SK-N-SH treated with all-trans-retinoic acid at 6 μM for 48 hours (cell line): ENCODE results near the gene CANT1.
"Not testable (repeated sequence)": the region's sequence is repeated elsewhere in the genome, so short reads cannot be mapped to it uniquely, and the experiment has no call there.

Experiments
- ATAC-seq: fragments of 200-7000 bp; cut with Tn5 transposase; 3 replicates; pipeline ENCODE4 v1.9.1; 2020; ENCODE audit warnings: mild to moderate bottlenecking, moderate library complexity
- ARNTL ChIP-seq: fragments of 450-650 bp; formaldehyde crosslinking; IDR thresholded peaks from 2 replicates; pipeline ENCODE4 v1.5.0; 2020; ENCODE audit warnings: low read depth, mild to moderate bottlenecking, moderate library complexity, borderline replicate concordance
- BACH2 ChIP-seq: fragments of 250-450 bp; sonication (Bioruptor Pico); IDR thresholded peaks from 2 replicates; pipeline ENCODE4 v1.9.0; 2021; ENCODE audit warnings: mild to moderate bottlenecking, borderline replicate concordance
- CREB5 ChIP-seq: fragments of 250-450 bp; sonication (Bioruptor Pico); IDR thresholded peaks from 2 replicates; pipeline ENCODE4 v1.5.1; 2020; ENCODE audit warnings: low read depth, mild to moderate bottlenecking, moderate library complexity
- CSDC2 ChIP-seq: fragments of 250-450 bp; sonication (Bioruptor Pico); IDR thresholded peaks from 2 replicates; pipeline ENCODE4 v1.5.0; 2020; ENCODE audit warnings: mild to moderate bottlenecking, moderate library complexity
- ESRRG ChIP-seq: fragments of 250-450 bp; sonication (Bioruptor Pico); IDR thresholded peaks from 2 replicates; pipeline ENCODE4 v1.6.1; 2021; ENCODE audit warnings: mild to moderate bottlenecking
- GLIS3 ChIP-seq: fragments of 250-450 bp; sonication (Bioruptor Pico); IDR thresholded peaks from 2 replicates; pipeline ENCODE4 v1.5.0; 2020; ENCODE audit warnings: mild to moderate bottlenecking, moderate library complexity
- OSR1 ChIP-seq: fragments of 250-450 bp; sonication (Bioruptor Pico); IDR thresholded peaks from 2 replicates; pipeline ENCODE4 v1.8.0; 2022; ENCODE audit warnings: moderate library complexity, mild to moderate bottlenecking, inconsistent platforms
- POU6F1 ChIP-seq: fragments of 250-450 bp; sonication (Bioruptor Pico); IDR thresholded peaks from 2 replicates; pipeline ENCODE4 v1.8.0; 2021; ENCODE audit warnings: low read depth, mild to moderate bottlenecking, moderate library complexity, borderline replicate concordance
- PPARA ChIP-seq: fragments of 250-450 bp; sonication (Bioruptor Pico); IDR thresholded peaks from 2 replicates; pipeline ENCODE4 v1.5.0; 2020; ENCODE audit warnings: mild to moderate bottlenecking, borderline replicate concordance
- SNAI2 ChIP-seq: fragments of 250-450 bp; sonication (Bioruptor Pico); IDR thresholded peaks from 2 replicates; pipeline ENCODE4 v1.5.0; 2020; ENCODE audit warnings: mild to moderate bottlenecking, moderate library complexity
- TCF4 ChIP-seq: fragments of 250-450 bp; sonication (Bioruptor Pico); IDR thresholded peaks from 2 replicates; pipeline ENCODE4 v1.8.0; 2021; ENCODE audit warnings: mild to moderate bottlenecking, moderate library complexity, borderline replicate concordance
- TOX ChIP-seq: fragments of 250-450 bp; sonication (Bioruptor Pico); IDR thresholded peaks from 2 replicates; pipeline ENCODE4 v1.8.0; 2021; ENCODE audit warnings: mild to moderate bottlenecking, moderate library complexity, borderline replicate concordance
- TSHZ2 ChIP-seq: fragments of 250-450 bp; sonication (Bioruptor Pico); IDR thresholded peaks from 2 replicates; pipeline ENCODE4 v1.5.0; 2020; ENCODE audit warnings: mild to moderate bottlenecking, moderate library complexity
- ZC3H10 ChIP-seq: fragments of 250-450 bp; sonication (Bioruptor Pico); IDR thresholded peaks from 2 replicates; pipeline ENCODE4 v1.5.1; 2021; ENCODE audit warnings: mild to moderate bottlenecking, moderate library complexity
- ZFP3 ChIP-seq: fragments of 250-450 bp; sonication (Bioruptor Pico); IDR thresholded peaks from 2 replicates; pipeline ENCODE4 v1.5.0; 2020; ENCODE audit warnings: mild to moderate bottlenecking, moderate library complexity
- ZFP30 ChIP-seq: fragments of 450-650 bp; formaldehyde crosslinking; IDR thresholded peaks from 2 replicates; pipeline ENCODE4 v1.5.0; 2022; ENCODE audit warnings: mild to moderate bottlenecking, moderate library complexity
- ZNF565 ChIP-seq: fragments of 450-650 bp; formaldehyde crosslinking; conservative IDR thresholded peaks from 2 replicates; pipeline ENCODE4 v1.5.0; 2020; ENCODE audit warnings: low read depth, mild to moderate bottlenecking, moderate library complexity
- ZNF70 ChIP-seq: fragments of 450-650 bp; formaldehyde crosslinking; IDR thresholded peaks from 2 replicates; pipeline ENCODE4 v1.5.0; 2020; ENCODE audit warnings: mild to moderate bottlenecking, moderate library complexity
- ZNF8 ChIP-seq: fragments of 450-650 bp; formaldehyde crosslinking; IDR thresholded peaks from 2 replicates; pipeline ENCODE4 v1.5.0; 2020; ENCODE audit warnings: mild to moderate bottlenecking, moderate library complexity

Gene CANT1

GRCh38 chr17:79031996-79032875 is 22.7 kb upstream of the CANT1 start (continued):
- TF ChIP-seq POU6F1, result no peak
- TF ChIP-seq, all 23 proteins: peak for 0

GRCh38 chr17:79030636-79031035 is 21.1 kb upstream of the CANT1 start:
- ATAC-seq, result not testable (repeated sequence)

GRCh38 chr17:79029327-79030009 is 19.9 kb upstream of the CANT1 start:
- TF ChIP-seq TSHZ2 (CRISPR knock-in tag), result no peak
- TF ChIP-seq ZFP30 (CRISPR knock-in tag), result no peak
- TF ChIP-seq PPARA (CRISPR knock-in tag), result no peak
- no peak for TF ChIP-seq ZFP3 (CRISPR knock-in tag)
- no peak for TF ChIP-seq ESRRG (CRISPR knock-in tag)
- no peak for TF ChIP-seq CREB5 (CRISPR knock-in tag)
- no peak for TF ChIP-seq ZC3H10 (CRISPR knock-in tag)
- no peak for TF ChIP-seq GLIS3 (CRISPR knock-in tag)
- no peak for TF ChIP-seq ZNF565 (CRISPR knock-in tag)
- no peak for TF ChIP-seq BACH2 (CRISPR knock-in tag)
- no peak for TF ChIP-seq POU6F1
- TF ChIP-seq ZNF70, result no peak
- TF ChIP-seq OSR1, result no peak
- no peak for TF ChIP-seq TOX (CRISPR knock-in tag)
- no peak for ATAC-seq

GRCh38 chr17:79028496-79029326 is 19.1 kb upstream of the CANT1 start:
- ATAC-seq, result peak; percentile 43
- TF ChIP-seq ZC3H10 (CRISPR knock-in tag), result no peak
- no peak for TF ChIP-seq ZNF565 (CRISPR knock-in tag)
- TF ChIP-seq CSDC2, result no peak
- TF ChIP-seq SNAI2, result no peak
- no peak for TF ChIP-seq PPARA (CRISPR knock-in tag)
- TF ChIP-seq TCF4 (CRISPR knock-in tag), result no peak
- no peak for TF ChIP-seq ARNTL (CRISPR knock-in tag)
- no peak for TF ChIP-seq ZFP30 (CRISPR knock-in tag)
- no peak for TF ChIP-seq TSHZ2 (CRISPR knock-in tag)
- no peak for TF ChIP-seq ZNF8 (CRISPR knock-in tag)
- TF ChIP-seq CREB5 (CRISPR knock-in tag), result no peak
- TF ChIP-seq TOX (CRISPR knock-in tag), result no peak
- TF ChIP-seq ZFP3 (CRISPR knock-in tag), result no peak
